Hepatocyte (in vitro differentiated cells): ENCODE results near the gene UVRAG. TPM values are rescaled to one million over a fixed set of nuclear protein-coding genes. Genes with fewer than 3 reads are reported as not detected.

ENCODE experiments used
- DNase-seq: peaks from one replicate; pipeline ENCODE4 v3.0.0-alpha.2; 2016; ENCODE audit warnings: low spot score
- H2AFZ ChIP-seq: fragments of 200-600 bp; sonication (generic); 2 replicates; pipeline ENCODE4 v1.6.0; 2016; ENCODE audit warnings: antibody characterized with exemption, mild to moderate bottlenecking
- H3K27ac ChIP-seq: fragments of 200-600 bp; sonication (generic); 2 replicates; pipeline ENCODE4 v1.5.1; 2016; ENCODE audit warnings: mild to moderate bottlenecking
- H3K27me3 ChIP-seq: fragments of 200-600 bp; sonication (generic); 2 replicates; pipeline ENCODE4 v1.6.1; 2016
- H3K36me3 ChIP-seq: fragments of 200-600 bp; sonication (generic); replicated peaks from 2 replicates; pipeline ENCODE4 v1.5.1; 2016; ENCODE audit warnings: low read depth; ENCODE audit not compliant: insufficient read depth
- H3K4me1 ChIP-seq: fragments of 200-600 bp; sonication (generic); 2 replicates; pipeline ENCODE4 v1.5.1; 2016; ENCODE audit warnings: mild to moderate bottlenecking, moderate library complexity; ENCODE audit not compliant: insufficient read depth
- H3K4me2 ChIP-seq: fragments of 200-600 bp; sonication (generic); 2 replicates; pipeline ENCODE4 v1.6.0; 2016
- H3K4me3 ChIP-seq: fragments of 200-600 bp; sonication (generic); 2 replicates; pipeline ENCODE4 v1.5.1; 2016; ENCODE audit warnings: mild to moderate bottlenecking
- H3K79me2 ChIP-seq: fragments of 200-600 bp; sonication (generic); 2 replicates; pipeline ENCODE4 v1.6.0; 2017; ENCODE audit warnings: mild to moderate bottlenecking
- H3K9me2 ChIP-seq: fragments of 200-600 bp; sonication (generic); replicated peaks from 2 replicates; pipeline ENCODE4 v1.6.0; 2017; ENCODE audit warnings: mild to moderate bottlenecking; ENCODE audit not compliant: insufficient read depth
- H3K9me3 ChIP-seq: fragments of 200-600 bp; sonication (generic); 2 replicates; pipeline ENCODE4 v1.5.1; 2016; ENCODE audit warnings: low read depth, mild to moderate bottlenecking
- H4K20me1 ChIP-seq: fragments of 200-600 bp; sonication (generic); 2 replicates; pipeline ENCODE4 v1.6.0; 2016; ENCODE audit warnings: mild to moderate bottlenecking; ENCODE audit not compliant: insufficient read depth, poor library complexity, severe bottlenecking
- CTCF ChIP-seq: fragments of 200-600 bp; sonication (generic); IDR thresholded peaks from 2 replicates; pipeline ENCODE4 v1.5.1; 2016; ENCODE audit warnings: antibody characterized with exemption, mild to moderate bottlenecking; ENCODE audit not compliant: poor library complexity
- EZH2 ChIP-seq: fragments of 200-600 bp; sonication (generic); IDR thresholded peaks from 2 replicates; pipeline ENCODE4 v1.6.1; 2016; ENCODE audit warnings: antibody characterized with exemption, mild to moderate bottlenecking, borderline replicate concordance
- EZH2phosphoT487 ChIP-seq: fragments of 200-600 bp; sonication (generic); IDR thresholded peaks from one replicate; pipeline ENCODE4 v1.6.1; 2018; ENCODE audit warnings: antibody characterized with exemption, mild to moderate bottlenecking, low read depth, moderate library complexity; ENCODE audit not compliant: unreplicated experiment, severe bottlenecking
- WGBS: methylation state at CpG from one replicate; pipeline ENCODE4 v1.1.6; 2016; ENCODE audit warnings: low lambda C conversion rate; ENCODE audit errors: missing lambda C conversion rate; 5-methylcytosine and 5-hydroxymethylcytosine counted together
- polyA plus RNA-seq: library from polyadenylated mRNA; unstranded; fragments of >200 nt; fragmentation: Nextera tagmentation; extraction: Ambion mirVana; gene quantifications from 2 replicates; pipeline ENCODE4 v1.2.1, GENCODE V29; 2016
- total RNA-seq: library from RNA; depleted of rRNA; stranded (reverse); fragments of >200 nt; gene quantifications from 2 replicates; pipeline ENCODE4 v1.2.3, GENCODE V29; 2014

Gene UVRAG
- total and polyA plus RNA-seq, 2 experiments from 2014 or later, result 15.3 to 36.5 TPM

DNA sequence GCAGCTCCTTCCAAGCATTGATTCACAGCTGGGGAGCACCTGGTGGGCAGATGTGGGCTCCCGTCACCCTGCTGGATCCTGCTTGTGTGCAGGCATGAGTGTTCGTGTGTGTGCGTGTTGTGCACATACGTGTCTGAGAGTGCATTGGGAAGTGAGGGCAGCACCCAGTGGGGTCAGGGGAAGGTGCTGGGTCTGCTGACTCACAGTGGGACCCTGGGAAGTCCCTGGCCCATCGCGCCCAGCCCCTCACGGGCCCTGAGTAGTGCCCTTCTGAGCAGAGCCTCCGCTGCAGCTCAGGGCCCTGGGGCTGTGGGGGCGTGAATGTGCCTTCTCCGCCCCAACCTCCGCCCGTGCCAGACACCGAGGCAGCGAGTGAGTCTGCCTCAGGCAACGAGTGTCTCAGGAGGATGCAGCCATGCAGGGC lies 354.5 kb downstream of the UVRAG start:
- 75% methylated on average over 15 of the region's 15 CpGs for WGBS
- H3K4me2 ChIP-seq, result no peak overlapping the region

DNA sequence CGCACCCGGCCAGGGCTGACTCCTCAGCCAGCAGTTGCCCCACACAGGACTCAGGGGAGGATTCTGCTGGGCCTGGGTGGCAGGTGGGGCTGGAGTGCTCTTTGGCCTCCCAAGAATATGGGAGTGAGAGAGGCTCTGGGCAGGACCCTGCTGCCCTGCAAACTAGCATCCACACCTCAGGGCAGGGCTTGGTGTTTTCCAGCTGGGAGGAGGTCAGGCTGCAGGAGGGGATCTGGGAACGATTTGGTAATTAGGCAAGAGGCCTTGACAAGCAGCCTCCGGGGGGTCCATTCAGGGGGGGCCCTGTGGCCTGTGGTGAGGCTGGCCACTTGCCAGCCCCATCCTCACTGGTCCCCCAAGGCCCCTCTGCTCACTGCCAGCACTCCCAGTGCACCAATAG lies 355.5 kb downstream of the UVRAG start:
- no peaks in the 10 kb centered on the region for H3K9me2 ChIP-seq
- DNase-seq, result no peak
- no peaks in the 10 kb centered on the region for H3K27me3 ChIP-seq
- H3K79me2 ChIP-seq, result no peaks in the 10 kb centered on the region
- no peak overlapping the region for H3K27ac ChIP-seq
- no peak overlapping the region for H2AFZ ChIP-seq
- peaks cover 6% of the 10 kb centered on the region for H3K4me1 ChIP-seq
- no peaks in the 10 kb centered on the region for H4K20me1 ChIP-seq
- no peaks in the 10 kb centered on the region for H3K9me3 ChIP-seq
- TF ChIP-seq EZH2phosphoT487, result no peak
- no peak for TF ChIP-seq EZH2
- no peak for TF ChIP-seq CTCF
- no peaks in the 10 kb centered on the region for H3K36me3 ChIP-seq
- H3K4me2 ChIP-seq, result no peak overlapping the region
- H3K4me3 ChIP-seq, result no peak overlapping the region
- 94% methylated on average over 2 of the region's 4 CpGs for WGBS

More for the DNA sequence above, 354.5 kb downstream of the UVRAG start:
- TF ChIP-seq CTCF (no peak), EZH2 (no peak), EZH2phosphoT487 (no peak)
- Histone ChIP-seq H4K20me1 (no peaks in the 10 kb centered on the region), H3K9me2 (no peaks in the 10 kb centered on the region), H3K36me3 (no peaks in the 10 kb centered on the region), H3K27me3 (no peaks in the 10 kb centered on the region), H3K27ac (no peak overlapping the region), H2AFZ (no peak overlapping the region), H3K4me3 (no peak overlapping the region), H3K9me3 (no peaks in the 10 kb centered on the region), H3K4me1 (peaks cover 6% of the 10 kb centered on the region), H3K79me2 (no peaks in the 10 kb centered on the region)
- DNase-seq, result no peak

- WGBS, result 54% methylated on average over 13 of the region's 13 CpGs
- Histone ChIP-seq H3K79me2 (no peaks in the 10 kb centered on the region), H3K27me3 (no peaks in the 10 kb centered on the region), H3K9me2 (no peaks in the 10 kb centered on the region), H4K20me1 (no peaks in the 10 kb centered on the region), H2AFZ (no peak overlapping the region), H3K9me3 (no peaks in the 10 kb centered on the region), H3K4me3 (no peak overlapping the region), H3K4me1 (peaks cover 10% of the 10 kb centered on the region), H3K4me2 (no peak overlapping the region), H3K36me3 (no peaks in the 10 kb centered on the region), H3K27ac (no peak overlapping the region)
- no peak for TF ChIP-seq CTCF
- TF ChIP-seq EZH2, result no peak
- no peak for TF ChIP-seq EZH2phosphoT487
- DNase-seq, result no peak
Observed at GRCh38 chr11:76172583-76172982, 357.6 kb downstream of the UVRAG start.

DNA sequence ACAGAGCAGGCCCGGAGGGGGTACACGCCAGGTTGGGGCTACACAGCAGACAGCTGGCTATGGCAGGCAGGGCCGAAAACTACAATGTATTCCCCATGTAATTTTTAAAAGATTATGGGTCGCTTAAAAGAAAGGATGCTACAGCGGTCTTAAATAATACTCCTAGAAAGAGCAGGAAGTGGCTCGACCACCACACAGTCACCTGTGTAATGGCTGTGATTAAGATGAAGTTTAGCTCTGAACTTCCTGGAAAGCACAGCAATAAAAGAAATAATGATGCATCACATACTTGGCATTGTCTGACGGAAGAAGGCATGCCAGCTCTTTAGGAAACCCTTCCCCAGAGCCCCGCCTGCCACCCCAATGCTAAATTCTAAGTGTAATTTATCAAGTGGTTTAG lies 358.7 kb downstream of the UVRAG start:
- Histone ChIP-seq H3K4me3 (no peak overlapping the region), H4K20me1 (no peaks in the 10 kb centered on the region)
- TF ChIP-seq EZH2 (no peak), EZH2phosphoT487 (no peak), CTCF (no peak)

More for the DNA sequence above, 358.7 kb downstream of the UVRAG start:
- Histone ChIP-seq H3K36me3 (no peaks in the 10 kb centered on the region), H3K27me3 (no peaks in the 10 kb centered on the region), H3K27ac (no peak overlapping the region), H3K4me2 (no peak overlapping the region), H3K9me3 (no peaks in the 10 kb centered on the region), H3K9me2 (no peaks in the 10 kb centered on the region), H2AFZ (no peak overlapping the region), H3K79me2 (no peaks in the 10 kb centered on the region), H3K4me1 (peaks cover 10% of the 10 kb centered on the region)
- 91% methylated on average over 8 of the region's 8 CpGs for WGBS
- no peak for DNase-seq
